B cell (primary cell): ENCODE measurements around the gene BET1. TPM values are rescaled to one million over a fixed set of nuclear protein-coding genes. Genes with fewer than 3 reads are reported as not detected.

Source experiments
- ATAC-seq: fragments of 200-7000 bp; cut with Tn5 transposase; one replicate; pipeline ENCODE4 v1.10.0; 2021; ENCODE audit warnings: low read depth, mild to moderate bottlenecking, moderate number of reproducible peaks, moderate library complexity
- CTCF ChIA-PET: fragments of 350-600 bp; sonication (Branson Sonifier 250); formaldehyde crosslinking; loops from one replicate; lab custom pipeline; 2021; ENCODE audit warnings: antibody characterized with exemption, inconsistent platforms; lab: Charles Lee
- POLR2A ChIA-PET: fragments of 350-600 bp; sonication (Branson Sonifier 250); formaldehyde crosslinking; loops from one replicate; lab custom pipeline; 2021; ENCODE audit warnings: antibody characterized with exemption; lab: Charles Lee
- DNase-seq: peaks from one replicate; pipeline ENCODE4 v3.0.0; 2013
- H2AFZ ChIP-seq: 2 replicates; pipeline ENCODE4 v1.6.1; 2012; ENCODE audit warnings: mild to moderate bottlenecking, low read depth, low read length; ENCODE audit not compliant: insufficient read depth, poor library complexity, severe bottlenecking
- H3K27ac ChIP-seq, 2 donors: 1 replicate in 1 of 2; 2 replicates in 1 of 2; pipeline ENCODE4 v1.5.1; 2012 to 2013; ENCODE audit warnings: low read length in 2 of 2, mild to moderate bottlenecking in 2 of 2, moderate library complexity in 1 of 2
- H3K27me3 ChIP-seq, 4 experiments: fragments of 200-600 bp in 1 of 4; sonication (generic) in 1 of 4; replicated peaks in 1 of 4; 1 replicate in 2 of 4; 2 replicates in 2 of 4; pipeline versions ENCODE4 v1.6.1 to v1.7.0; 2013 to 2016; ENCODE audit warnings: low read length in 3 of 4, mild to moderate bottlenecking in 2 of 4, mixed read lengths in 1 of 4, moderate library complexity in 1 of 4; ENCODE audit not compliant: insufficient read depth in 4 of 4, control insufficient read depth in 3 of 4; ENCODE audit errors: control extremely low read depth in 1 of 4
- H3K36me3 ChIP-seq, 2 experiments: replicated peaks in 1 of 2; 1 replicate in 1 of 2; 2 replicates in 1 of 2; pipeline versions ENCODE4 v1.6.1 to v1.7.1; 2013; ENCODE audit warnings: low read length in 1 of 2; ENCODE audit not compliant: insufficient read depth in 2 of 2, control insufficient read depth in 1 of 2; ENCODE audit errors: control extremely low read depth in 1 of 2, extremely low read depth in 1 of 2
- H3K4me1 ChIP-seq, 2 donors: fragments of 200-600 bp in 1 of 2; sonication (generic) in 1 of 2; 1 replicate in 1 of 2; 2 replicates in 1 of 2; pipeline versions ENCODE4 v1.5.1 to v1.6.1; 2013 to 2017; ENCODE audit warnings: low read length in 2 of 2; ENCODE audit not compliant: control insufficient read depth in 2 of 2, insufficient read depth in 2 of 2
- H3K4me2 ChIP-seq: replicated peaks from 2 replicates; pipeline ENCODE3; 2012; ENCODE audit warnings: mild to moderate bottlenecking, low read depth, low read length; ENCODE audit not compliant: poor library complexity, severe bottlenecking
- H3K4me3 ChIP-seq, 5 experiments: fragments of 200-600 bp in 1 of 5; sonication (generic) in 1 of 5; 1 replicate in 3 of 5; 2 replicates in 2 of 5; pipeline versions ENCODE4 v1.5.1 to v1.7.0; 2011 to 2016; ENCODE audit warnings: low read length in 4 of 5, mild to moderate bottlenecking in 4 of 5, low read depth in 2 of 5, control low read depth in 1 of 5, moderate library complexity in 1 of 5; ENCODE audit not compliant: insufficient read depth in 1 of 5; ENCODE audit errors: control extremely low read depth in 1 of 5, extremely low read depth in 1 of 5
- H3K79me2 ChIP-seq: fragments of 200-600 bp; sonication (generic); one replicate; pipeline ENCODE4 v1.6.0; 2016; ENCODE audit warnings: low read length; ENCODE audit not compliant: control insufficient read depth, insufficient read depth
- H3K9ac ChIP-seq: fragments of 200-600 bp; sonication (generic); 2 replicates; pipeline ENCODE4 v1.6.1; 2017; ENCODE audit warnings: mild to moderate bottlenecking, low read length, moderate library complexity
- H3K9me3 ChIP-seq, 3 donors: one replicate each; pipeline versions ENCODE4 v1.6.1 to v1.7.1; 2013; ENCODE audit warnings: low read length in 2 of 3; ENCODE audit not compliant: control insufficient read depth in 2 of 3, insufficient read depth in 1 of 3; ENCODE audit errors: control extremely low read depth in 1 of 3
- H4K20me1 ChIP-seq: 2 replicates; pipeline ENCODE4 v1.6.0; 2012; ENCODE audit warnings: mild to moderate bottlenecking, low read length; ENCODE audit not compliant: insufficient read depth, control insufficient read depth, poor library complexity, severe bottlenecking
- H3K27ac Mint-ChIP-seq: one replicate; pipeline ENCODE4 v1.8.0; 2021; ENCODE audit warnings: mixed read lengths
- H3K27me3 Mint-ChIP-seq: one replicate; pipeline ENCODE4 v1.8.0; 2021; ENCODE audit warnings: mixed read lengths
- H3K4me1 Mint-ChIP-seq: one replicate; pipeline ENCODE4 v1.8.0; 2021; ENCODE audit warnings: mixed read lengths
- H3K4me3 Mint-ChIP-seq: one replicate; pipeline ENCODE4 v1.8.0; 2021; ENCODE audit warnings: mixed read lengths
- H3K9me3 Mint-ChIP-seq: one replicate; pipeline ENCODE4 v1.8.0; 2022; ENCODE audit warnings: mixed read lengths; ENCODE audit not compliant: insufficient read depth
- CTCF ChIP-seq: fragments of 200-600 bp; IDR thresholded peaks from one replicate; pipeline ENCODE4 v1.8.0; 2022; ENCODE audit warnings: antibody characterized with exemption, mild to moderate bottlenecking
- EZH2 ChIP-seq: IDR thresholded peaks from 2 replicates; pipeline ENCODE4 v1.6.1; 2012; ENCODE audit warnings: borderline replicate concordance, low read depth, mild to moderate bottlenecking, moderate library complexity, low read length; ENCODE audit not compliant: insufficient read depth, poor library complexity, severe bottlenecking
- WGBS: methylation state at CpG from one replicate; pipeline ENCODE4 v1.1.5; 2013; ENCODE audit warnings: missing lambda C conversion rate; ENCODE audit not compliant: insufficient coverage; 5-methylcytosine and 5-hydroxymethylcytosine counted together
- intact Hi-C: fragments of 100-400 bp; cut with micrococcal nuclease; formaldehyde crosslinking; loops from one replicate; pipeline ENCODE4 v1.10.0; 2022
- polyA plus RNA-seq: library from polyadenylated mRNA; depleted of rRNA; stranded (reverse); fragments of >200 nt; gene quantifications from 2 replicates; pipeline ENCODE4 v1.2.3, GENCODE V29; 2012
- total RNA-seq, 2 donors: library from RNA; stranded (reverse); fragments of 120-200 nt in 1 of 2; gene quantifications; 1 replicate in 1 of 2; 2 replicates in 1 of 2; pipeline versions ENCODE4 v1.2.3 to v1.2.4, GENCODE V29; 2013 to 2022

Gene BET1
- total and polyA plus RNA-seq, 2 donors (not counting 1 experiment from before 2014, with no cell fraction given): 16.0 to 36.1 TPM

GRCh38 chr7:93944673-93945072, 59.5 kb downstream of the BET1 start:
- Histone ChIP-seq H3K36me3 (no peaks in the 10 kb centered on the region), H3K27me3 (no peaks in the 10 kb centered on the region), H3K9ac (no peak overlapping the region), H3K27ac (no peak overlapping the region), H3K4me3 (no peak overlapping the region), H3K79me2 (no peaks in the 10 kb centered on the region), H3K4me1 (no peaks in the 10 kb centered on the region), H2AFZ (no peak overlapping the region), H3K9me3 (no peaks in the 10 kb centered on the region), H3K4me2 (no peak overlapping the region), H4K20me1 (no peaks in the 10 kb centered on the region)
- DNase-seq (no peak), ATAC-seq (no peak)
- ChIA-PET CTCF (no interaction called here), POLR2A (no interaction called here)
- no CpG with 5 or more reads among the region's 1 CpG for WGBS
- no peak for TF ChIP-seq CTCF
- intact Hi-C loops: no loop called here
- H3K9me3 Mint-ChIP-seq: no peaks in the 10 kb centered on the region
- H3K27ac Mint-ChIP-seq: no peak overlapping the region
- no peak overlapping the region for H3K4me3 Mint-ChIP-seq
- H3K27me3 Mint-ChIP-seq: peaks cover 2% of the 10 kb centered on the region
- H3K4me1 Mint-ChIP-seq: peaks cover 2% of the 10 kb centered on the region

- H3K4me1 Mint-ChIP-seq: peaks cover 2% of the 10 kb centered on the region
- Histone ChIP-seq H3K9ac (no peak overlapping the region), H3K9me3 (no peaks in the 10 kb centered on the region), H3K36me3 (no peaks in the 10 kb centered on the region), H3K79me2 (no peaks in the 10 kb centered on the region), H3K27ac (no peak overlapping the region), H3K4me1 (no peaks in the 10 kb centered on the region), H2AFZ (no peak overlapping the region), H3K4me3 (no peak overlapping the region), H3K27me3 (no peaks in the 10 kb centered on the region), H4K20me1 (no peaks in the 10 kb centered on the region), H3K4me2 (no peak overlapping the region)
- WGBS: 83% methylated on average over 1 of the region's 4 CpGs
- POLR2A ChIA-PET: no interaction called here
- ATAC-seq (no peak), DNase-seq (no peak)
- no peaks in the 10 kb centered on the region for H3K9me3 Mint-ChIP-seq
- no peak for TF ChIP-seq EZH2
- no peak for TF ChIP-seq CTCF
- no peak overlapping the region for H3K4me3 Mint-ChIP-seq
- no peak overlapping the region for H3K27ac Mint-ChIP-seq
- H3K27me3 Mint-ChIP-seq: peaks cover 2% of the 10 kb centered on the region
- CTCF ChIA-PET: no interaction called here
- intact Hi-C loops: no loop called here
Observed at GRCh38 chr7:93943816-93944540, 60.2 kb downstream of the BET1 start.

Other genes starting within 250 kb of the BET1 start
- gene TFPI2, start 113.6 kb downstream of the BET1 start, total RNA-seq: 0.12 and 0.96 TPM in 2 replicates
- gene TFPI2, start 113.6 kb downstream of the BET1 start, polyA plus RNA-seq: 0.17 and 0.21 TPM in 2 replicates
- gene GNGT1, start 97.8 kb downstream of the BET1 start, total RNA-seq: not detected in 2 replicates
- not detected in 2 replicates for gene GNGT1, start 97.8 kb downstream of the BET1 start, polyA plus RNA-seq
- 1.6 and 1.7 TPM in 2 replicates for gene GNG11, start 82.6 kb downstream of the BET1 start, total RNA-seq
- gene GNG11, start 82.6 kb downstream of the BET1 start, polyA plus RNA-seq: 0.37 and 1.3 TPM in 2 replicates